Measurements from ENCODE around the gene UGT1A4. TPM values are rescaled to one million over a fixed set of nuclear protein-coding genes. Genes with fewer than 3 reads are reported as not detected.

Gene UGT1A4
- total and polyA plus RNA-seq, 2 donors (not counting 3 experiments of a cell fraction or from before 2014, with no cell fraction given), result not detected

- Histone ChIP-seq H2AFZ (ENCODE audit: low read depth, low read length) (no peak overlapping the region), H3K4me2 (ENCODE audit: insufficient read depth, low read length) (no peak overlapping the region), H3K9me3 (replicated peaks; ENCODE audit: control insufficient read depth, insufficient read depth, low read length) (no peaks in the 10 kb centered on the region), H3K9me1 (replicated peaks; ENCODE audit: control insufficient read depth, extremely low read depth, insufficient read depth, low read length) (no peaks in the 10 kb centered on the region), H3K4me1 (ENCODE audit: control insufficient read depth, extremely low read depth, insufficient read depth, low read length) (no peaks in the 10 kb centered on the region), H3K27me3 (ENCODE audit: control insufficient read depth in 2 of 2, insufficient read depth in 2 of 2, low read length in 2 of 2) (peaks cover 0 to 4% of the 10 kb centered on the region in 2 experiments), H3K79me2 (ENCODE audit: control insufficient read depth, insufficient read depth, low read length) (no peaks in the 10 kb centered on the region), H4K20me1 (replicated peaks; ENCODE audit: control insufficient read depth, extremely low read depth, insufficient read depth, low read length) (no peaks in the 10 kb centered on the region), H3K36me3 (ENCODE audit: control insufficient read depth in 2 of 2, extremely low read depth in 1 of 2, insufficient read depth in 2 of 2, low read length in 2 of 2) (no peaks in the 10 kb centered on the region), H3K9ac (replicated peaks; ENCODE audit: extremely low read depth, insufficient read depth, low read length) (no peak overlapping the region), H3K27ac (ENCODE audit: insufficient read depth, low read depth, low read length) (no peak overlapping the region), H3K4me3 (replicated peaks in 1 of 3; ENCODE audit: insufficient read depth in 1 of 3, low read depth in 1 of 3, low read length in 3 of 3) (no peak overlapping the region)
- intact Hi-C loops (cut with micrococcal nuclease), result no loop called here
- TF ChIP-seq MAX (IDR thresholded peaks at IDR 0.05; ENCODE audit: insufficient read depth, insufficient read length), result no peak
- no peak for TF ChIP-seq POLR2AphosphoS5 (IDR thresholded peaks at IDR 0.05; ENCODE audit: insufficient read depth, low read depth, low read length)
- no peak for TF ChIP-seq EZH2 (IDR thresholded peaks at IDR 0.05; ENCODE audit: borderline replicate concordance, low read depth, low read length, severe bottlenecking)
- TF ChIP-seq GATA2 (IDR thresholded peaks at IDR 0.05; ENCODE audit: insufficient read depth, insufficient read length, low read depth, low read length), result no peak
- no peak for TF ChIP-seq POLR2A (IDR thresholded peaks at IDR 0.05; ENCODE audit: low read depth, low read length)
- TF ChIP-seq, protein P1, sequence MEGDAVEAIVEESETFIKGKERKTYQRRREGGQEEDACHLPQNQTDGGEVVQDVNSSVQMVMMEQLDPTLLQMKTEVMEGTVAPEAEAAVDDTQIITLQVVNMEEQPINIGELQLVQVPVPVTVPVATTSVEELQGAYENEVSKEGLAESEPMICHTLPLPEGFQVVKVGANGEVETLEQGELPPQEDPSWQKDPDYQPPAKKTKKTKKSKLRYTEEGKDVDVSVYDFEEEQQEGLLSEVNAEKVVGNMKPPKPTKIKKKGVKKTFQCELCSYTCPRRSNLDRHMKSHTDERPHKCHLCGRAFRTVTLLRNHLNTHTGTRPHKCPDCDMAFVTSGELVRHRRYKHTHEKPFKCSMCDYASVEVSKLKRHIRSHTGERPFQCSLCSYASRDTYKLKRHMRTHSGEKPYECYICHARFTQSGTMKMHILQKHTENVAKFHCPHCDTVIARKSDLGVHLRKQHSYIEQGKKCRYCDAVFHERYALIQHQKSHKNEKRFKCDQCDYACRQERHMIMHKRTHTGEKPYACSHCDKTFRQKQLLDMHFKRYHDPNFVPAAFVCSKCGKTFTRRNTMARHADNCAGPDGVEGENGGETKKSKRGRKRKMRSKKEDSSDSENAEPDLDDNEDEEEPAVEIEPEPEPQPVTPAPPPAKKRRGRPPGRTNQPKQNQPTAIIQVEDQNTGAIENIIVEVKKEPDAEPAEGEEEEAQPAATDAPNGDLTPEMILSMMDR (IDR thresholded peaks at IDR 0.05; ENCODE audit: extremely low read depth in 1 of 2, insufficient read depth in 1 of 2, low read depth in 1 of 2, low read length in 2 of 2), result no peak
- TF ChIP-seq JUN (IDR thresholded peaks at IDR 0.05; ENCODE audit: borderline replicate concordance, insufficient read depth, insufficient read length, low read depth), result no peak
- no peak for TF ChIP-seq FOS (IDR thresholded peaks at IDR 0.05; ENCODE audit: borderline replicate concordance, insufficient read depth, low read length)
- TF ChIP-seq MYC (IDR thresholded peaks at IDR 0.05; ENCODE audit: low read depth, low read length), result no peak
- POLR2A ChIA-PET, result no interaction called here
- no peak for DNase-seq (ENCODE audit: low read depth, low spot score)
- no peak for FAIRE-seq
- CTCF ChIA-PET, result no interaction called here
- no TSS peak for BruUV-seq (replicated peaks)
- dilution Hi-C loops (cut with MboI; ENCODE audit: extremely low pct_ligation_motif_present, low sequenced_read_pairs), result no loop called here
These were observed 22.3 kb downstream of the UGT1A4 start for GRCh38 chr2:233740870-233741269.

Measured in endothelial cell of umbilical vein (primary cell).